NCI-H510A treated with DMSO at 0.1 percent for 48 hours (cell line): ENCODE measurements around the gene PTTG1IP.
"Not testable (repeated sequence)": the region's sequence is repeated elsewhere in the genome, so short reads cannot be mapped to it uniquely, and the experiment has no call there.

Experiments
- DNase-seq: peaks from one replicate; lab custom pipeline; 2025; lab: John Stamatoyannopoulos, UW

PTTG1IP gene

GRCh38 chr21:44842721-44843445, 30.6 kb downstream of the PTTG1IP start:
- DNase-seq = no peak

- no peak for DNase-seq
Observed at GRCh38 chr21:44842087-44842486, 31.4 kb downstream of the PTTG1IP start.

GRCh38 chr21:44840771-44841170, 32.7 kb downstream of the PTTG1IP start:
- no peak for DNase-seq

- no peak for DNase-seq
Observed at GRCh38 chr21:44838951-44839350, 34.5 kb downstream of the PTTG1IP start.

GRCh38 chr21:44838039-44838895, 35.2 kb downstream of the PTTG1IP start:
- DNase-seq = no peak

- no peak for DNase-seq
Observed at GRCh38 chr21:44837537-44837936, 36.0 kb downstream of the PTTG1IP start.

GRCh38 chr21:44836666-44837471, 36.6 kb downstream of the PTTG1IP start:
- peak; percentile 18 for DNase-seq

- no peak for DNase-seq
Observed at GRCh38 chr21:44836349-44836665, 37.2 kb downstream of the PTTG1IP start.

GRCh38 chr21:44835647-44835973, 37.9 kb downstream of the PTTG1IP start:
- no peak for DNase-seq

- no peak for DNase-seq
Observed at GRCh38 chr21:44834951-44835646, 38.4 kb downstream of the PTTG1IP start.

GRCh38 chr21:44834231-44834950, 39.1 kb downstream of the PTTG1IP start:
- no peak for DNase-seq

- no peak for DNase-seq
Observed at GRCh38 chr21:44833663-44834062, 39.8 kb downstream of the PTTG1IP start.

GRCh38 chr21:44832516-44833255, 40.8 kb downstream of the PTTG1IP start:
- DNase-seq = not testable (repeated sequence)

- no peak for DNase-seq
Observed at GRCh38 chr21:44831227-44831860, 42.1 kb downstream of the PTTG1IP start.

- DNase-seq = no peak
Observed at GRCh38 chr21:44829507-44830092, 43.9 kb downstream of the PTTG1IP start.

GRCh38 chr21:44828362-44829056, 45.0 kb downstream of the PTTG1IP start:
- no peak for DNase-seq

- no peak for DNase-seq
Observed at GRCh38 chr21:44823179-44823660, 50.3 kb downstream of the PTTG1IP start.

- DNase-seq = no peak
Observed at GRCh38 chr21:44822484-44823178, 50.9 kb downstream of the PTTG1IP start.
